Upper lobe of left lung (tissue), 4 donors: ENCODE results near the gene SNCG.

ENCODE experiments used
- CTCF ChIP-seq, 6 experiments: fragments of 450-650 bp in 4 of 6; fragments of 200-600 bp in 2 of 6; sonication (generic) in 2 of 6; IDR thresholded peaks; one replicate each; pipeline ENCODE4 v1.5.1; 2016 to 2019; ENCODE audit warnings: antibody characterized with exemption in 6 of 6
- POLR2A ChIP-seq, 4 donors: fragments of 450-650 bp; IDR thresholded peaks; one replicate each; pipeline ENCODE4 v1.5.1; 2016 to 2017; ENCODE audit warnings: antibody characterized with exemption in 4 of 4, mild to moderate bottlenecking in 2 of 4

- no peak for TF ChIP-seq CTCF (IDR thresholded peaks at IDR 0.05)
- no peak for TF ChIP-seq POLR2A (IDR thresholded peaks at IDR 0.05)
Observed at GRCh38 chr10:86954681-86955500, 3.5 kb upstream of the SNCG start.
